D721Med (cell line): ENCODE data around the gene CCDC9.
"Not testable (repeated sequence)": the region's sequence is repeated elsewhere in the genome, so short reads cannot be mapped to it uniquely, and the experiment has no call there.

ENCODE experiments used
- DNase-seq: peaks from one replicate; pipeline ENCODE4 v3.0.0; 2011; ENCODE audit warnings: low spot score; ENCODE audit not compliant: insufficient read length
- FAIRE-seq: peaks from 2 replicates; lab custom pipeline; 2011; peaks lifted over from hg19 to GRCh38; lab: Jason Lieb, UNC
- TF ChIP-seq, protein P1 (sequence below): IDR thresholded peaks from 2 replicates; pipeline ENCODE4 v1.5.1; 2012; ENCODE audit warnings: mild to moderate bottlenecking, control low read depth; ENCODE audit not compliant: insufficient read depth; ENCODE audit errors: missing control alignments

Gene CCDC9

GRCh38 chr19:47258434-47258833 is 2.1 kb downstream of the CCDC9 start:
- no peak for DNase-seq
- TF ChIP-seq, protein P1, sequence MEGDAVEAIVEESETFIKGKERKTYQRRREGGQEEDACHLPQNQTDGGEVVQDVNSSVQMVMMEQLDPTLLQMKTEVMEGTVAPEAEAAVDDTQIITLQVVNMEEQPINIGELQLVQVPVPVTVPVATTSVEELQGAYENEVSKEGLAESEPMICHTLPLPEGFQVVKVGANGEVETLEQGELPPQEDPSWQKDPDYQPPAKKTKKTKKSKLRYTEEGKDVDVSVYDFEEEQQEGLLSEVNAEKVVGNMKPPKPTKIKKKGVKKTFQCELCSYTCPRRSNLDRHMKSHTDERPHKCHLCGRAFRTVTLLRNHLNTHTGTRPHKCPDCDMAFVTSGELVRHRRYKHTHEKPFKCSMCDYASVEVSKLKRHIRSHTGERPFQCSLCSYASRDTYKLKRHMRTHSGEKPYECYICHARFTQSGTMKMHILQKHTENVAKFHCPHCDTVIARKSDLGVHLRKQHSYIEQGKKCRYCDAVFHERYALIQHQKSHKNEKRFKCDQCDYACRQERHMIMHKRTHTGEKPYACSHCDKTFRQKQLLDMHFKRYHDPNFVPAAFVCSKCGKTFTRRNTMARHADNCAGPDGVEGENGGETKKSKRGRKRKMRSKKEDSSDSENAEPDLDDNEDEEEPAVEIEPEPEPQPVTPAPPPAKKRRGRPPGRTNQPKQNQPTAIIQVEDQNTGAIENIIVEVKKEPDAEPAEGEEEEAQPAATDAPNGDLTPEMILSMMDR, result no peak
- no peak for FAIRE-seq

DNA sequence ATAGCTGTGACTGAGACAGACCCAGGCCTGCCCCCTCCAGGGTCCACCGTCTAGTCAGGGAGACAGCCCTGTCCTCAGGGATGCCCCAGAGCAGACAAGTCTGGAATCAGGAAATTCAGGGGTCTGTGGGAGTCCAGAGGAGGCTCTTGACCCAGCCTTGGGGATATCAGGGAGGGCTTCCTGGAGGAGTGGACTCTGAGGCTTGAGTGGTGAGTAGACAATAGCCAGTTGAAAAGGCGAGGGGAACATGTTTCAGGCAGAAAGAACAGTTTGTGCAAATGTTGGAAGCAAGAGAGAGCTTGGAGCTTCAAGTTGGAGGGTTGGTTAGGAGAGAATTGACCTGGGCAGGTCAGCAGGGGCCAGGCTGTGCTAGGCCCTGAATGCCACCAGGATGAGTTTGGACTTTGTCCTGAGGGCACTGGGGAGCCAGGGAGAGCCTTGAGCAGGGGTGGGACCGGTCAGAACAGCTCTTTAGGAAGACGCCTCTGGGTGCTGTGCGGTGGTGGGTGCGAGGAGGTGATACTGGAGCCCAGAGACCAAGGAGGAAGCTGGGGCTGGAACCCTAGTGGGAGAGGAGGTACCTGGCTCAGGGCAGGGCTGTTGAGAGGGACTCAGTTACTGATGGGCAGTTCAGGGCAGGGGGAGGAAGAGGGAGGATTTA is 2.7 kb downstream of the CCDC9 start:
- FAIRE-seq (no peak), DNase-seq (no peak)
- TF ChIP-seq, protein P1, result no peak

DNA sequence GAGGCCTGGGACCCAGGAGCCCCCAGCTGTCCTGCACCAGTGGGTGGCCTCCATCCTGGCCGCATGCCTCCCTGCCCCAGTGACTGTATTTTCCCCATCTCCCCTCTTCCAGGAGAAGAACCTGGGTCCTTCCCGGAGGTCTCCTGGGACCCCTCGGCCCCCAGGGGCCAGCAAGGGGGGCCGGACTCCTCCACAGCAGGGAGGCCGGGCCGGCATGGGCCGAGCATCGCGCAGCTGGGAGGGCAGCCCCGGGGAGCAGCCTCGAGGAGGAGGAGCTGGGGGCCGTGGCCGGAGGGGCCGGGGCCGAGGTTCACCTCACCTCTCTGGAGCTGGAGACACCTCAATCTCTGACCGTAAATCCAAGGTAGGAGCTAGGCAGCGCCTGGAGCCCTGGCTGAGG is 4.2 kb downstream of the CCDC9 start:
- no peak for DNase-seq
- no peak for FAIRE-seq
- TF ChIP-seq, protein P1, result no peak

DNA sequence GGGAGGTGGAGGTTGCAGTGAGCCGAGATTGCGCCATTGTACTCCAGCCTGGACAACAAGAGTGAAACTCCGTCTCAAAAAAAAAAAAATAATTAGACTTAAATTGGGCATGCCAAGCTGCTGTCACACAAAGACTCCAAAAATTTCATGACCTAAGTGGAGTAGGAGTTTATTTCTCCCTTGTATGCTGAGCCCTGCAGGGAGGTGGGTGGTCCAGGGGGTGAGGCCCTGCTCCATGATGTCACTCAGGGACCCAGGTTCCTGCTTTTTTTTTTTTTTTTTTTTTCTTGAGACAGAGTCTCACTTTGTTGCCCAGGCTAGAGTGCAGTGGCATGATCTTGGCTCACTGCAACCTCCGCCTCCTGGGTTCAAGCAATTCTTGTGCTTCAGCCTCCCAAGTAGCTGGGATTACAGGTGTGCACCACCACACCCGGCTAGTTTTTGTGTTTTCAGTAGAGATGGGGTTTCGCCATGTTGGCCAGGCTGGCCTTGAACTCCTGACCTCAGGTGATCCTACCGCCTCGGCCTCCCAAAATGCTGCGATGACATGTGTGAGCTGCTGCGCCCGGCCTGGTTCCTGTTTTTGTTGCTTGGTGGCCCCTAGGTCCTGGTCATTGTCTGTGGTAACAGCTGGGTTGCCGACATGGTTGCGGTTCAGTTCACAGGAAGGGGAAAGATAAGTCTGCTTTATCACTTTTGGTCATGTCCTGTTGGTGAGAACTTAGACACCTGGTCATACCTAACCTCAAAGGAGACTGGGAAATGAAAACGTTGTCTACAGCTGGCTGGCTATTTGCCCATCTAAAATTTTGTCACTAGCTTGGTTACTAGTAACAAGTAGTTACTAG is 5.8 kb downstream of the CCDC9 start:
- not testable (repeated sequence) for FAIRE-seq, DNase-seq

GRCh38 chr19:47264629-47265028 is 8.3 kb downstream of the CCDC9 start:
- TF ChIP-seq, protein P1, result no peak
- no peak for DNase-seq
- no peak for FAIRE-seq

GRCh38 chr19:47266401-47266941 is 10.1 kb downstream of the CCDC9 start:
- DNase-seq (no peak), FAIRE-seq (no peak)
- TF ChIP-seq, protein P1, result no peak

DNA sequence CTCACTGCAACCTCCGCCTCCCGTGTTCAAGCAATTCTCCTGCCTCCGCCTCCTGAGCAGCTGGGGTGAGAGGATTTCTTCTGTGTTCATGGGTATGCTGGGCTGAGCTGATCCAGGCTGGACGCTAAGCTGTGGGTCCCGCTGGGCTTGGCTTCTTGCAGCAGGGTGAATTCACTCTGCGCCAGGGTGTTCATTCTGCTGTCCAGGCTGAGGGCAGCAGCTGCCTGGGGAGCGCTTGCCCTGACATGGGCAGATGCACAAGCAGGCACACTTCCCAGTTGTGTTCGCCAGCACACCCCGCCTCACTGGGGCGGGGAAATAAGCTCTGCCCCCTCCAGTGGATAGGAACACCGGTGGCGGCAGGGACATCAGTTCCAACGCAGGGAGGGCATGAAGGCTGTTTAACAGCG is 11.0 kb downstream of the CCDC9 start:
- TF ChIP-seq, protein P1, result no peak

More for the DNA sequence above, 11.0 kb downstream of the CCDC9 start:
- FAIRE-seq (no peak), DNase-seq (peak; percentile 75)
